GM10248 (cell line): ENCODE results near the gene IAH1.

Experiments
- CTCF ChIA-PET: fragments of 300-600 bp; sonication (Branson Sonifier 250); formaldehyde crosslinking; extraction: SDS; loops from one replicate; lab custom pipeline; 2021; ENCODE audit warnings: antibody characterized with exemption; lab: Yijun Ruan, JAX
- POLR2A ChIA-PET: fragments of 350-650 bp; sonication (Branson Sonifier 250); formaldehyde crosslinking; extraction: SDS; loops from one replicate; lab custom pipeline; 2020; ENCODE audit warnings: antibody characterized with exemption; lab: Yijun Ruan, JAX
- DNase-seq: peaks from one replicate; pipeline ENCODE4 v3.0.0; 2012; ENCODE audit errors: extremely low spot score
- CTCF ChIP-seq: IDR thresholded peaks from 2 replicates; pipeline ENCODE4 v1.5.1; 2012; ENCODE audit warnings: mild to moderate bottlenecking, low read depth; ENCODE audit errors: extremely low read depth, missing control alignments, control extremely low read depth

Gene IAH1

GRCh38 chr2:9440058-9440727, 34.2 kb upstream of the IAH1 start:
- CTCF ChIA-PET = no interaction called here
- POLR2A ChIA-PET = no interaction called here
- DNase-seq = no peak
- no peak for TF ChIP-seq CTCF

- TF ChIP-seq CTCF = no peak
- POLR2A ChIA-PET = no interaction called here
- CTCF ChIA-PET = no interaction called here
- no peak for DNase-seq
Observed at GRCh38 chr2:9441556-9441955, 32.8 kb upstream of the IAH1 start.

GRCh38 chr2:9443526-9443925, 30.8 kb upstream of the IAH1 start:
- TF ChIP-seq CTCF = no peak
- ChIA-PET POLR2A (interaction anchor here (0.6 kb wide), 1 partner anchor 307 kb away, joined by 5 read pairs; no protein-coding TSS in a partner anchor), CTCF (interaction anchor here (1.1 kb wide), 1 partner anchor 9 kb away, joined by 3 read pairs; no protein-coding TSS in a partner anchor)
- no peak for DNase-seq

- no peak for DNase-seq
- ChIA-PET CTCF (no interaction called here), POLR2A (no interaction called here)
- TF ChIP-seq CTCF = no peak
Observed at GRCh38 chr2:9445089-9445488, 29.3 kb upstream of the IAH1 start.

- CTCF ChIA-PET = interaction anchor here (1.5 kb wide), 1 partner anchor 16 kb away, joined by 3 read pairs; no protein-coding TSS in a partner anchor
Observed at GRCh38 chr2:9451231-9451630, 23.1 kb upstream of the IAH1 start.

GRCh38 chr2:9460441-9461017, 13.8 kb upstream of the IAH1 start:
- ChIA-PET CTCF (no interaction called here), POLR2A (no interaction called here)
- TF ChIP-seq CTCF = no peak
- DNase-seq = no peak

More at GRCh38 chr2:9451231-9451630, 23.1 kb upstream of the IAH1 start:
- DNase-seq = no peak
- TF ChIP-seq CTCF = no peak
- POLR2A ChIA-PET = no interaction called here
